Progenitor cell of endocrine pancreas (in vitro differentiated cells): Measurements from ENCODE around the gene AMD1. TPM values are rescaled to one million over a fixed set of nuclear protein-coding genes. Genes with fewer than 3 reads are reported as not detected.
"Not testable (repeated sequence)": the region's sequence is repeated elsewhere in the genome, so short reads cannot be mapped to it uniquely, and the experiment has no call there.

Source experiments
- DNase-seq: peaks from one replicate; pipeline ENCODE4 v3.0.0; 2021; ENCODE audit warnings: low spot score; ENCODE audit not compliant: unreplicated experiment
- H3K27ac Mint-ChIP-seq: 2 replicates; pipeline ENCODE4 v1.8.0; 2021; ENCODE audit warnings: mild to moderate bottlenecking, moderate library complexity, mixed read lengths
- H3K27me3 Mint-ChIP-seq: 2 replicates; pipeline ENCODE4 v1.8.0; 2021; ENCODE audit warnings: mixed read lengths
- H3K36me3 Mint-ChIP-seq: 2 replicates; pipeline ENCODE4 v1.8.0; 2022; ENCODE audit warnings: mixed read lengths; ENCODE audit not compliant: insufficient read depth
- H3K4me1 Mint-ChIP-seq: 2 replicates; pipeline ENCODE4 v1.8.0; 2021; ENCODE audit warnings: low read depth, mixed read lengths
- H3K4me3 Mint-ChIP-seq: 2 replicates; pipeline ENCODE4 v1.8.0; 2021; ENCODE audit warnings: low read depth, mild to moderate bottlenecking, moderate library complexity, mixed read lengths
- H3K9me3 Mint-ChIP-seq: 2 replicates; pipeline ENCODE4 v1.8.0; 2021; ENCODE audit warnings: low read depth, mixed read lengths
- CTCF ChIP-seq: fragments of 200-600 bp; sonication (generic); IDR thresholded peaks from one replicate; pipeline ENCODE4 v1.5.0; 2021; ENCODE audit warnings: antibody characterized with exemption, mild to moderate bottlenecking; ENCODE audit not compliant: unreplicated experiment
- long read RNA-seq: library from polyadenylated mRNA; unstranded; transcript quantifications from one replicate; pipeline ENCODE4 v2.0.0, GENCODE V29; 2020
- total RNA-seq: library from RNA; stranded (reverse); gene quantifications from 2 replicates; pipeline ENCODE4 v1.2.1, GENCODE V29; 2021

The AMD1 gene
- 75.0 and 75.2 TPM in 2 replicates for total RNA-seq
- long read RNA-seq, full-length matches to known transcripts, result 369 of 418 reads
- long read RNA-seq, partial matches to known transcripts, result 20 of 418 reads
- long read RNA-seq, other reads (novel, unspliced or antisense), result 29 of 418 reads

- H3K27ac Mint-ChIP-seq, result peak within 1 kb of the TSS; percentile 98
Observed at GRCh38 chr6:110873981-110874879, at the start of gene AMD1. Gene AMD1, plus strand, starts transcription at chr6:110874785. Its CDS starts 321 bp downstream, at chr6:110875106.

GRCh38 chr6:110826236-110827129 is 48.1 kb upstream of the AMD1 start:
- Mint-ChIP-seq H3K4me1 (peaks cover 37% of the 10 kb centered on the region), H3K36me3 (no peaks in the 10 kb centered on the region), H3K4me3 (no peak overlapping the region), H3K9me3 (no peaks in the 10 kb centered on the region), H3K27ac (no peak overlapping the region), H3K27me3 (peaks cover 4% of the 10 kb centered on the region)
- no peak for TF ChIP-seq CTCF
- no peak for DNase-seq

More at GRCh38 chr6:110873981-110874879, at the start of gene AMD1:
- H3K4me1 Mint-ChIP-seq, result peaks cover 27% of the 10 kb centered on the region
- peak; percentile 94 for DNase-seq
- H3K4me3 Mint-ChIP-seq, result peak within 1 kb of the TSS; percentile 92
- no peaks in the 10 kb centered on the region for H3K9me3 Mint-ChIP-seq
- no peaks in the 10 kb centered on the region for H3K27me3 Mint-ChIP-seq
- TF ChIP-seq CTCF, result no peak
- no peaks in the 10 kb centered on the region for H3K36me3 Mint-ChIP-seq

- Mint-ChIP-seq H3K4me3 (no peak overlapping the region), H3K36me3 (no peaks in the 10 kb centered on the region), H3K4me1 (peaks cover 22% of the 10 kb centered on the region), H3K27me3 (no peaks in the 10 kb centered on the region), H3K27ac (no peak overlapping the region), H3K9me3 (no peaks in the 10 kb centered on the region)
- TF ChIP-seq CTCF, result no peak
- no peak for DNase-seq
Observed at GRCh38 chr6:110828396-110828795, 46.2 kb upstream of the AMD1 start.

- Mint-ChIP-seq H3K4me3 (no peak overlapping the region), H3K27me3 (no peaks in the 10 kb centered on the region), H3K36me3 (no peaks in the 10 kb centered on the region), H3K4me1 (peaks cover 5% of the 10 kb centered on the region), H3K27ac (no peak overlapping the region), H3K9me3 (no peaks in the 10 kb centered on the region)
- no peak for DNase-seq
- TF ChIP-seq CTCF, result no peak
Observed at GRCh38 chr6:110831405-110831804, 43.2 kb upstream of the AMD1 start.

- H3K27me3 Mint-ChIP-seq, result no peaks in the 10 kb centered on the region
- H3K4me1 Mint-ChIP-seq, result no peaks in the 10 kb centered on the region
- H3K4me3 Mint-ChIP-seq, result no peak overlapping the region
- no peaks in the 10 kb centered on the region for H3K36me3 Mint-ChIP-seq
- no peak overlapping the region for H3K27ac Mint-ChIP-seq
- no peaks in the 10 kb centered on the region for H3K9me3 Mint-ChIP-seq
- no peak for DNase-seq
- no peak for TF ChIP-seq CTCF
Observed at GRCh38 chr6:110833831-110834230, 40.8 kb upstream of the AMD1 start.

- H3K4me1 Mint-ChIP-seq, H3K27ac Mint-ChIP-seq, H3K4me3 Mint-ChIP-seq, H3K9me3 Mint-ChIP-seq, H3K36me3 Mint-ChIP-seq, DNase-seq, H3K27me3 Mint-ChIP-seq: not testable (repeated sequence)
Observed at GRCh38 chr6:110835751-110836150, 38.8 kb upstream of the AMD1 start.
